HEK293 (cell line): ENCODE data around the gene E2F4.

Experiments used
- GFI1B ChIP-seq: fragments of 450-650 bp; formaldehyde crosslinking; IDR thresholded peaks from 2 replicates; pipeline ENCODE4 v1.5.1; 2016; ENCODE audit warnings: missing biosample characterization, missing genetic modification characterization
- GLI2 ChIP-seq: fragments of 450-650 bp; formaldehyde crosslinking; IDR thresholded peaks from 2 replicates; pipeline ENCODE4; 2017; ENCODE audit warnings: missing biosample characterization, missing genetic modification characterization, low read depth, borderline replicate concordance
- PRDM2 ChIP-seq: fragments of 450-650 bp; formaldehyde crosslinking; IDR thresholded peaks from 2 replicates; pipeline ENCODE4 v1.5.1; 2016; ENCODE audit warnings: missing biosample characterization, missing genetic modification characterization, borderline replicate concordance
- SP3 ChIP-seq: fragments of 450-650 bp; formaldehyde crosslinking; IDR thresholded peaks from 2 replicates; pipeline ENCODE4 v1.5.1; 2016; ENCODE audit warnings: missing biosample characterization, missing genetic modification characterization
- ZBTB11 ChIP-seq: fragments of 450-650 bp; formaldehyde crosslinking; conservative IDR thresholded peaks from 2 replicates; pipeline ENCODE4 v1.5.1; 2016; ENCODE audit warnings: low read depth, missing biosample characterization, missing genetic modification characterization
- ZBTB48 ChIP-seq: fragments of 450-650 bp; formaldehyde crosslinking; IDR thresholded peaks from 2 replicates; pipeline ENCODE4 v1.5.1; 2016; ENCODE audit warnings: missing biosample characterization, missing genetic modification characterization
- ZBTB49 ChIP-seq: fragments of 450-650 bp; formaldehyde crosslinking; IDR thresholded peaks from 2 replicates; pipeline ENCODE4 v1.5.1; 2016; ENCODE audit warnings: missing biosample characterization, missing genetic modification characterization, low read depth
- ZNF10 ChIP-seq: fragments of 450-650 bp; formaldehyde crosslinking; IDR thresholded peaks from 2 replicates; pipeline ENCODE4 v1.5.1; 2017; ENCODE audit warnings: missing biosample characterization, missing genetic modification characterization
- ZNF169 ChIP-seq: fragments of 450-650 bp; formaldehyde crosslinking; IDR thresholded peaks from 2 replicates; pipeline ENCODE4 v1.5.1; 2016; ENCODE audit warnings: missing biosample characterization, missing genetic modification characterization
- ZNF184 ChIP-seq: fragments of 450-650 bp; IDR thresholded peaks from 2 replicates; pipeline ENCODE4 v1.5.1; 2018; ENCODE audit warnings: missing biosample characterization, mild to moderate bottlenecking, missing genetic modification characterization
- ZNF211 ChIP-seq: fragments of 450-650 bp; formaldehyde crosslinking; IDR thresholded peaks from 2 replicates; pipeline ENCODE4 v1.5.1; 2016; ENCODE audit warnings: low read depth, missing biosample characterization, missing genetic modification characterization
- ZNF24 ChIP-seq: fragments of 450-650 bp; formaldehyde crosslinking; IDR thresholded peaks from 2 replicates; pipeline ENCODE4 v1.5.1; 2016; ENCODE audit warnings: missing biosample characterization, missing genetic modification characterization
- ZNF248 ChIP-seq: fragments of 450-650 bp; formaldehyde crosslinking; IDR thresholded peaks from 2 replicates; pipeline ENCODE4 v1.5.1; 2017; ENCODE audit warnings: missing biosample characterization, missing genetic modification characterization
- ZNF292 ChIP-seq: fragments of 450-650 bp; formaldehyde crosslinking; IDR thresholded peaks from 2 replicates; pipeline ENCODE4 v1.5.1; 2016; ENCODE audit warnings: low read depth, missing biosample characterization, missing genetic modification characterization, borderline replicate concordance
- ZNF350 ChIP-seq: fragments of 450-650 bp; formaldehyde crosslinking; IDR thresholded peaks from 2 replicates; pipeline ENCODE4 v1.5.0; 2017; ENCODE audit warnings: missing biosample characterization, mild to moderate bottlenecking, missing genetic modification characterization
- ZNF394 ChIP-seq: fragments of 450-650 bp; formaldehyde crosslinking; IDR thresholded peaks from 2 replicates; pipeline ENCODE4 v1.5.1; 2016; ENCODE audit warnings: missing biosample characterization, missing genetic modification characterization, mild to moderate bottlenecking, moderate library complexity, borderline replicate concordance
- ZNF433 ChIP-seq: fragments of 450-650 bp; formaldehyde crosslinking; IDR thresholded peaks from 2 replicates; pipeline ENCODE4 v1.5.1; 2016; ENCODE audit warnings: missing biosample characterization, missing genetic modification characterization, low read depth
- ZNF529 ChIP-seq: fragments of 450-650 bp; formaldehyde crosslinking; IDR thresholded peaks from 2 replicates; pipeline ENCODE4 v1.5.1; 2017; ENCODE audit warnings: missing genetic modification characterization, missing biosample characterization; ENCODE audit not compliant: insufficient replicate concordance
- ZNF530 ChIP-seq: fragments of 450-650 bp; formaldehyde crosslinking; IDR thresholded peaks from 2 replicates; pipeline ENCODE4 v1.5.1; 2016; ENCODE audit warnings: low read depth, missing biosample characterization, missing genetic modification characterization
- ZNF580 ChIP-seq: fragments of 450-650 bp; formaldehyde crosslinking; IDR thresholded peaks from 2 replicates; pipeline ENCODE4 v1.5.1; 2016; ENCODE audit warnings: missing biosample characterization, missing genetic modification characterization
- ZNF654 ChIP-seq: fragments of 450-650 bp; formaldehyde crosslinking; IDR thresholded peaks from 2 replicates; pipeline ENCODE4 v1.5.1; 2016; ENCODE audit warnings: low read depth, missing biosample characterization, missing genetic modification characterization
- ZNF658 ChIP-seq: fragments of 450-650 bp; formaldehyde crosslinking; IDR thresholded peaks from 2 replicates; pipeline ENCODE4; 2016; ENCODE audit warnings: missing biosample characterization, missing genetic modification characterization
- ZNF664 ChIP-seq: fragments of 450-650 bp; formaldehyde crosslinking; IDR thresholded peaks from 2 replicates; pipeline ENCODE4 v1.5.1; 2016; ENCODE audit warnings: missing biosample characterization, missing genetic modification characterization
- ZNF76 ChIP-seq: fragments of 450-650 bp; formaldehyde crosslinking; IDR thresholded peaks from 2 replicates; pipeline ENCODE4; 2016; ENCODE audit warnings: low read depth, missing biosample characterization, missing genetic modification characterization, borderline replicate concordance
- ZNF768 ChIP-seq: fragments of 450-650 bp; formaldehyde crosslinking; IDR thresholded peaks from 2 replicates; pipeline ENCODE4 v1.5.1; 2018; ENCODE audit warnings: missing biosample characterization, mild to moderate bottlenecking, missing genetic modification characterization
- ZNF791 ChIP-seq: fragments of 450-650 bp; formaldehyde crosslinking; IDR thresholded peaks from 2 replicates; pipeline ENCODE4 v1.5.1; 2016; ENCODE audit warnings: missing biosample characterization, missing genetic modification characterization
- ZNF792 ChIP-seq: fragments of 450-650 bp; formaldehyde crosslinking; IDR thresholded peaks from 2 replicates; pipeline ENCODE4 v1.5.1; 2016; ENCODE audit warnings: missing biosample characterization, missing genetic modification characterization
- ZSCAN30 ChIP-seq: fragments of 450-650 bp; IDR thresholded peaks from 2 replicates; pipeline ENCODE4 v1.5.1; 2018; ENCODE audit warnings: missing biosample characterization, mild to moderate bottlenecking, missing genetic modification characterization, moderate library complexity

The E2F4 gene

GRCh38 chr16:67183627-67184452 lies 8.1 kb upstream of the E2F4 start, which contains the start of gene MATCAP1 (continued):
- TF ChIP-seq ZNF394 (tag by site-specific recombination) (peak; percentile 22; the same call in 1 of the 2 replicates), ZNF433 (tag by site-specific recombination) (no peak), ZNF792 (no peak), ZNF76 (tag by site-specific recombination) (0 out of 2 replicates have a peak, but pooled peaks have one; percentile 7), ZBTB11 (tag by site-specific recombination) (peak; percentile 82), ZNF791 (tag by site-specific recombination) (no peak), ZNF654 (tag by site-specific recombination) (no peak), ZNF211 (no peak), ZBTB48 (tag by site-specific recombination) (no peak), ZNF529 (tag by site-specific recombination) (no peak), ZNF292 (tag by site-specific recombination) (no peak), ZNF169 (tag by site-specific recombination) (no peak), GLI2 (tag by site-specific recombination) (no peak), ZNF10 (tag by site-specific recombination) (no peak), ZNF184 (tag by site-specific recombination) (no peak), ZNF350 (tag by site-specific recombination) (no peak), GFI1B (no peak), ZNF248 (tag by site-specific recombination) (no peak), ZSCAN30 (0 out of 2 replicates have a peak, but pooled peaks have one; percentile 12), ZNF580 (tag by site-specific recombination) (no peak), ZNF664 (tag by site-specific recombination) (no peak), PRDM2 (tag by site-specific recombination) (no peak), SP3 (tag by site-specific recombination) (peak; percentile 94), ZNF530 (tag by site-specific recombination) (no peak), ZNF24 (tag by site-specific recombination) (no peak; the same call in 1 of the 2 replicates), ZNF768 (tag by site-specific recombination) (no peak), ZBTB49 (tag by site-specific recombination) (no peak), ZNF658 (no peak)
